DND-41 (cell line): ENCODE measurements around the gene BAIAP2.

Source experiments
- ATAC-seq: fragments of 200-7000 bp; cut with Tn5 transposase; 3 replicates; pipeline ENCODE4 v1.9.1; 2021; ENCODE audit warnings: low read depth; ENCODE audit not compliant: insufficient read depth
- DNase-seq: peaks from one replicate; pipeline ENCODE4 v3.0.0-alpha.2; 2020
- H2AFZ ChIP-seq: 2 replicates; pipeline ENCODE4 v1.6.0; 2012; ENCODE audit warnings: low read depth, low read length
- H3K27ac ChIP-seq: 2 replicates; pipeline ENCODE4 v1.5.1; 2012; ENCODE audit warnings: low read length, inconsistent platforms
- H3K27me3 ChIP-seq: fragments of 200-600 bp; sonication (generic); 2 replicates; pipeline ENCODE4 v1.6.0; 2012; ENCODE audit warnings: low read length, mild to moderate bottlenecking, inconsistent platforms; ENCODE audit not compliant: insufficient read depth, poor library complexity
- H3K36me3 ChIP-seq: 2 replicates; pipeline ENCODE4 v1.5.1; 2012; ENCODE audit warnings: low read length, inconsistent platforms; ENCODE audit not compliant: insufficient read depth
- H3K4me1 ChIP-seq: 2 replicates; pipeline ENCODE4 v1.5.1; 2012; ENCODE audit warnings: mild to moderate bottlenecking, low read length; ENCODE audit not compliant: insufficient read depth
- H3K4me2 ChIP-seq: 2 replicates; pipeline ENCODE4 v1.6.0; 2012; ENCODE audit warnings: mild to moderate bottlenecking, moderate library complexity, low read length, inconsistent platforms; ENCODE audit not compliant: insufficient read depth
- H3K4me3 ChIP-seq, 2 experiments: fragments of 200-600 bp in 1 of 2; shearing (Covaris generic) in 1 of 2; 2 replicates each; pipeline ENCODE4 v1.5.1; 2012 to 2016; ENCODE audit warnings: inconsistent platforms in 2 of 2, low read length in 2 of 2, mild to moderate bottlenecking in 2 of 2, low read depth in 1 of 2, moderate library complexity in 1 of 2
- H3K79me2 ChIP-seq: 2 replicates; pipeline ENCODE4 v1.6.0; 2012; ENCODE audit warnings: low read length, inconsistent platforms; ENCODE audit not compliant: insufficient read depth
- H3K9ac ChIP-seq: 2 replicates; pipeline ENCODE4 v1.6.0; 2012; ENCODE audit warnings: low read depth, mild to moderate bottlenecking, inconsistent platforms, low read length, moderate library complexity
- H3K9me3 ChIP-seq: 2 replicates; pipeline ENCODE4 v1.5.1; 2012; ENCODE audit warnings: low read length, moderate library complexity, mild to moderate bottlenecking, inconsistent platforms; ENCODE audit not compliant: insufficient read depth, severe bottlenecking
- H4K20me1 ChIP-seq: 2 replicates; pipeline ENCODE4 v1.6.0; 2012; ENCODE audit warnings: low read length; ENCODE audit not compliant: insufficient read depth
- EZH2 ChIP-seq: IDR thresholded peaks from 3 replicates; pipeline ENCODE4 v1.6.1; 2012; ENCODE audit warnings: borderline replicate concordance, low read depth, mild to moderate bottlenecking, moderate library complexity, low read length, inconsistent platforms; ENCODE audit not compliant: severe bottlenecking
- TF ChIP-seq, protein P1 (sequence below): IDR thresholded peaks from 2 replicates; pipeline ENCODE4 v1.5.1; 2012; ENCODE audit warnings: borderline replicate concordance, low read length, moderate library complexity, mild to moderate bottlenecking; ENCODE audit not compliant: poor library complexity, severe bottlenecking; ENCODE audit errors: extremely low read depth

The BAIAP2 gene

DNA sequence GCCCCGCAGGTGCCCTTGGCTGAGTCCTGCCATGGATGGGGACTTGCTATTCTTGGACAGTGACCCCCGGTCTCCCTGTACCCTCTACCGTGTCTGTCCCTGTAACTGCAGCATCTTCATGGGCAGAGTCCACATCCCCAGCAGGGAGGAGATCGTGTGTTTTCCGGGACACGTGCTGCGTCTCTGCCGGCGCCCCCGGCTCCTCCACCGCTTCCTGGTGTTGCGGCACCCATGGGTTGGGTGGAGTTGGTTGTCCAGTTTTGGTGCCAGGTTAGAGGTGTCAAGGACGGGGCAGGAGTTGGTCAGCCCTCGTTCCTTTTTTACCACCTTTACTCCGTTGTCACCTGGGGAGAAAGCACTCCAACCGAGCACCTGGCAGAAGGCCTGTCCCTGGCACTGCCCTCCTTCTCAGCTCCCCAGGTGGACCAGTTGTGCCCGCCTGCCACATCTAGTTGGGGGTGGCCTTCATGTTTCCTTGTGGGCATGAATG lies 20.0 kb downstream of the BAIAP2 start:
- ATAC-seq (no peak), DNase-seq (no peak)
- H3K36me3 ChIP-seq, result no peaks in the 10 kb centered on the region
- H4K20me1 ChIP-seq, result peaks cover 10% of the 10 kb centered on the region; the same call in 1 of the 2 replicates
- no peak overlapping the region for H2AFZ ChIP-seq
- no peaks in the 10 kb centered on the region for H3K9me3 ChIP-seq
- H3K4me3 ChIP-seq, result no peak overlapping the region
- no peaks in the 10 kb centered on the region for H3K79me2 ChIP-seq
- no peak for TF ChIP-seq EZH2
- TF ChIP-seq, protein P1, sequence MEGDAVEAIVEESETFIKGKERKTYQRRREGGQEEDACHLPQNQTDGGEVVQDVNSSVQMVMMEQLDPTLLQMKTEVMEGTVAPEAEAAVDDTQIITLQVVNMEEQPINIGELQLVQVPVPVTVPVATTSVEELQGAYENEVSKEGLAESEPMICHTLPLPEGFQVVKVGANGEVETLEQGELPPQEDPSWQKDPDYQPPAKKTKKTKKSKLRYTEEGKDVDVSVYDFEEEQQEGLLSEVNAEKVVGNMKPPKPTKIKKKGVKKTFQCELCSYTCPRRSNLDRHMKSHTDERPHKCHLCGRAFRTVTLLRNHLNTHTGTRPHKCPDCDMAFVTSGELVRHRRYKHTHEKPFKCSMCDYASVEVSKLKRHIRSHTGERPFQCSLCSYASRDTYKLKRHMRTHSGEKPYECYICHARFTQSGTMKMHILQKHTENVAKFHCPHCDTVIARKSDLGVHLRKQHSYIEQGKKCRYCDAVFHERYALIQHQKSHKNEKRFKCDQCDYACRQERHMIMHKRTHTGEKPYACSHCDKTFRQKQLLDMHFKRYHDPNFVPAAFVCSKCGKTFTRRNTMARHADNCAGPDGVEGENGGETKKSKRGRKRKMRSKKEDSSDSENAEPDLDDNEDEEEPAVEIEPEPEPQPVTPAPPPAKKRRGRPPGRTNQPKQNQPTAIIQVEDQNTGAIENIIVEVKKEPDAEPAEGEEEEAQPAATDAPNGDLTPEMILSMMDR, result no peak
- H3K4me1 ChIP-seq, result no peaks in the 10 kb centered on the region
- H3K27me3 ChIP-seq, result no peaks in the 10 kb centered on the region
- no peak overlapping the region for H3K4me2 ChIP-seq
- no peak overlapping the region for H3K9ac ChIP-seq
- no peak overlapping the region for H3K27ac ChIP-seq

DNA sequence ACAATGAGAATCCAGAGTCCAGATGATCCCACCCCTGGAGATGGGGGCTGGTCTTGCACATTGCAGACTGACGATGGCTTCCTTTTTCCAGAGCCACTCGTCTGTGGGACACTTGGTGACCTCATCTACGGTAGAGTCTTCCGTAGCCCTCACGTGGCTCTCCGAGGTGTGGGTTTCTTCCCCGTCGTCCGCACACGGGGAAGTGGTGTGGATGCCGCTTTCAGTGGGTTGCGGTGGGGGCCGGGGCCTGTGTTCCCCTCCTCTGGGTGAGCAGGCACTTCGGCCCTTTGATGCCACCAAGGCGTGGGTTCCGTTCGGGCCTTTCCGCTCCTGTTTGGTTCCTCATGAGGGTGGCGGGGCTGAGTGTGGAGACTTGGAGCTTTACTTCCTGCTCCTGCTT lies 21.4 kb downstream of the BAIAP2 start:
- H2AFZ ChIP-seq, result no peak overlapping the region
- H3K79me2 ChIP-seq, result no peaks in the 10 kb centered on the region
- DNase-seq, result no peak
- no peak overlapping the region for H3K27ac ChIP-seq
- no peak overlapping the region for H3K4me3 ChIP-seq
- no peaks in the 10 kb centered on the region for H3K9me3 ChIP-seq
- H3K27me3 ChIP-seq, result no peaks in the 10 kb centered on the region
- H3K4me1 ChIP-seq, result no peaks in the 10 kb centered on the region
- no peak for TF ChIP-seq EZH2
- TF ChIP-seq, protein P1, result no peak
- H3K4me2 ChIP-seq, result no peak overlapping the region
- peaks cover 6% of the 10 kb centered on the region; the same call in 1 of the 2 replicates for H4K20me1 ChIP-seq
- ATAC-seq, result no peak
- H3K36me3 ChIP-seq, result no peaks in the 10 kb centered on the region
- no peak overlapping the region for H3K9ac ChIP-seq

DNA sequence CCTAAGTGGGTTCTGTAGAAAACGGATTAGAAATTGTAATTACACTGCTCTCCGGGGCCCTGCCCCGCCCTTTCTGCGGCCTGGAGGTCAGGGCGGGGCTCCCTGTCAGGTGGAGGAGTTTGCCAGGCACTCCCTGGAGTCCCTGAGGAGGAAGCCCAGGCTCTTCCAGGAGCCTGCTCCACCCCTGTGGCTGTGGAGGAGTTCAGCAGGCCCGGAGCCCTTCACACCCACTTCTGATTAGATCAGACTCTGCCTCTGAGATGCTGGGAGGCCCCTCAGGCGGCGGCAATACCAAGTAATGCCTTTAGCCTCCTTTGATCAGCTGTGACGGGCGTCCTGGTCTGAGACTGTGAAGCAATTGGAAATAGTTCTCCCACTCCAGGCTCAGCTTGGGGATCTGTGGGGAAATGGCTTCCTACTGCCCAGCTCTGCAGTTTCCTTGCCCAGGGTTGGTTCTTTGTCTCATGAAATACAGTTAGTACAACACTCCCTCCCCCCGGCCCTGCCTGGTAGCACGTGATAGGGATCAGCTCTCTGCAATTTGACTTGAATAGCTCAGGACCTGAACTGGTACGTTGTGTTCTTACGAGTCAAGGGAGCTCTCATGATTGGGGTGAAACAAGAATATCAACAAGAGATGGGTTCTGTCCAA lies 22.3 kb downstream of the BAIAP2 start:
- ATAC-seq, result no peak
- H3K9ac ChIP-seq, result no peak overlapping the region
- H3K4me1 ChIP-seq, result no peaks in the 10 kb centered on the region
- H3K27me3 ChIP-seq, result no peaks in the 10 kb centered on the region
- DNase-seq, result no peak
- H3K79me2 ChIP-seq, result no peaks in the 10 kb centered on the region
- H3K9me3 ChIP-seq, result no peaks in the 10 kb centered on the region
- TF ChIP-seq EZH2, result no peak
- TF ChIP-seq, protein P1, result no peak
- no peak overlapping the region for H3K4me2 ChIP-seq
- H4K20me1 ChIP-seq, result peaks cover 3% of the 10 kb centered on the region; the same call in 1 of the 2 replicates
- no peak overlapping the region for H3K4me3 ChIP-seq
- H3K27ac ChIP-seq, result no peak overlapping the region
- H3K36me3 ChIP-seq, result no peaks in the 10 kb centered on the region
- no peak overlapping the region for H2AFZ ChIP-seq
